Spleen (tissue), 11 donors: ENCODE results near the gene UBE2D2. TPM values are rescaled to one million over a fixed set of nuclear protein-coding genes. Genes with fewer than 3 reads are reported as not detected.

ENCODE experiments used
- DNase-seq: peaks from one replicate; pipeline ENCODE4 v3.0.0-alpha.2; 2020
- H3K27ac ChIP-seq, 8 donors: fragments of 200-600 bp; sonication (generic) in 7 of 8; 1 replicate in 4 of 8; 2 replicates in 4 of 8; pipeline versions ENCODE4 v1.5.0 to v1.8.0; 2016 to 2021; ENCODE audit warnings: inconsistent platforms in 4 of 8, mild to moderate bottlenecking in 4 of 8, moderate library complexity in 1 of 8
- H3K27me3 ChIP-seq, 7 donors: fragments of 200-600 bp; sonication (generic) in 6 of 7; replicated peaks in 1 of 7; 1 replicate in 4 of 7; 2 replicates in 3 of 7; pipeline versions ENCODE4 v1.5.0 to v1.8.0; 2016 to 2021; ENCODE audit warnings: inconsistent platforms in 3 of 7, mild to moderate bottlenecking in 1 of 7
- H3K36me3 ChIP-seq, 6 donors: fragments of 200-600 bp; sonication (generic) in 5 of 6; 1 replicate in 4 of 6; 2 replicates in 2 of 6; pipeline versions ENCODE4 v1.5.0 to v1.8.0; 2016 to 2021; ENCODE audit warnings: inconsistent platforms in 2 of 6
- H3K4me1 ChIP-seq, 6 donors: fragments of 200-600 bp; sonication (generic) in 5 of 6; 1 replicate in 3 of 6; 2 replicates in 3 of 6; pipeline versions ENCODE4 v1.5.0 to v1.8.0; 2016 to 2021; ENCODE audit warnings: inconsistent platforms in 3 of 6
- H3K4me3 ChIP-seq, 8 donors: fragments of 200-600 bp; sonication (generic) in 7 of 8; 1 replicate in 4 of 8; 2 replicates in 4 of 8; pipeline versions ENCODE4 v1.5.0 to v1.8.0; 2016 to 2021; ENCODE audit warnings: inconsistent platforms in 4 of 8, mild to moderate bottlenecking in 4 of 8, moderate library complexity in 2 of 8
- H3K9me3 ChIP-seq, 8 donors: fragments of 200-600 bp; sonication (generic) in 7 of 8; 1 replicate in 4 of 8; 2 replicates in 4 of 8; pipeline versions ENCODE4 v1.5.0 to v1.8.0; 2016 to 2021; ENCODE audit warnings: inconsistent platforms in 4 of 8
- CTCF ChIP-seq, 11 experiments: fragments of 200-600 bp in 7 of 11; fragments of 450-650 bp in 4 of 11; sonication (generic) in 4 of 11; IDR thresholded peaks in 8 of 11; conservative IDR thresholded peaks in 3 of 11; 1 replicate in 7 of 11; 2 replicates in 4 of 11; pipeline versions ENCODE4 v1.4.0 to v1.8.0; 2016 to 2021; ENCODE audit warnings: antibody characterized with exemption in 11 of 11, inconsistent platforms in 4 of 11, mild to moderate bottlenecking in 1 of 11
- POLR2A ChIP-seq, 3 donors: fragments of 450-650 bp; IDR thresholded peaks; one replicate each; pipeline ENCODE4 v1.5.1; 2017; ENCODE audit warnings: antibody characterized with exemption in 3 of 3, mild to moderate bottlenecking in 1 of 3
- POLR2AphosphoS5 ChIP-seq, 3 donors: sonication (generic); formaldehyde crosslinking; IDR thresholded peaks; one replicate each; pipeline ENCODE4 v1.5.1; 2017; ENCODE audit warnings: antibody characterized with exemption in 3 of 3
- WGBS, 5 donors: extraction: QIAGEN DNeasy Blood & Tissue Kit in 3 of 5; methylation state at CpG; one replicate each; pipeline versions ENCODE4 v1.1.5 to v1.1.7; 2013 to 2018; 5-methylcytosine and 5-hydroxymethylcytosine counted together
- intact Hi-C: fragments of 100-400 bp; cut with DNase I; formaldehyde crosslinking; loops from one replicate; pipeline ENCODE4 v1.15.0; 2023; ENCODE audit warnings: low total_unique reads
- polyA plus RNA-seq, 3 donors: library from polyadenylated mRNA; stranded (reverse); fragments of 200-250 nt; gene quantifications; one replicate each; pipeline ENCODE4 v1.2.1, GENCODE V29; 2013
- total RNA-seq, 7 donors: library from RNA; depleted of rRNA in 3 of 7; stranded (reverse); fragments of >200 nt in 3 of 7; fragmentation: NEBNext Ultra II Directional in 4 of 7; extraction: Animal tissue kit (Norgen Biotek cat#: 25700) in 4 of 7; gene quantifications; one replicate each; pipeline versions ENCODE4 v1.1.0 to v1.2.1, GENCODE V29; 2016 to 2021
- donor health status: healthy with polysubstance abuse.
- donor health status: DM: no; HTN: no; CAD: no; lungs with moderate emphysema.
- donor health status: DM: no; HTN: no; CAD: no.
- donor health status: Bipolar disorder and iron deficiency.
- donor health status: healthy.
- donor health status: DM: no; HTN: no; CAD: no.
- donor health status: DM: yes; HTN: yes; CAD: no.

Gene UBE2D2
- total and polyA plus RNA-seq, 10 donors = 64.3 to 132 (median 98.2) TPM

GRCh38 chr5:139638090-139638735 lies 77.1 kb downstream of the UBE2D2 start:
- peak; percentile 92 for DNase-seq
- H3K36me3 ChIP-seq = no peaks in the 10 kb centered on the region
- no peak for TF ChIP-seq POLR2A (IDR thresholded peaks at IDR 0.05)
- no peak for TF ChIP-seq CTCF (IDR thresholded peaks at IDR 0.05 in 8 of 11, conservative IDR thresholded peaks at IDR 0.05 in 3 of 11)
- peak; percentile 65 to 78 (median 75) for TF ChIP-seq POLR2AphosphoS5 (IDR thresholded peaks at IDR 0.05)
- H3K9me3 ChIP-seq = no peaks in the 10 kb centered on the region
- peak overlapping the region; percentile 27 to 71 (median 41) for H3K4me3 ChIP-seq
- H3K27me3 ChIP-seq = peaks cover 0 to 9% (median 0%) of the 10 kb centered on the region in 7 donors
- H3K4me1 ChIP-seq = peaks cover 50 to 80% (median 65%) of the 10 kb centered on the region in 6 donors
- H3K27ac ChIP-seq = peak overlapping the region; percentile 85 to 96 (median 90)
- 0 to 14% (median 12%) methylated on average over 14 to 23 of the region's 23 CpGs for WGBS, 5 donors
- intact Hi-C loops = no loop called here

- no peaks in the 10 kb centered on the region for H3K36me3 ChIP-seq
- no peak for TF ChIP-seq POLR2A (IDR thresholded peaks at IDR 0.05)
- no peak for TF ChIP-seq POLR2AphosphoS5 (IDR thresholded peaks at IDR 0.05)
- TF ChIP-seq CTCF (IDR thresholded peaks at IDR 0.05 in 8 of 11, conservative IDR thresholded peaks at IDR 0.05 in 3 of 11) = no peak
- DNase-seq = peak; percentile 77
- intact Hi-C loops = no loop called here
- no peaks in the 10 kb centered on the region for H3K9me3 ChIP-seq
- peaks cover 0 to 9% (median 0%) of the 10 kb centered on the region in 7 donors for H3K27me3 ChIP-seq
- H3K4me1 ChIP-seq = peaks cover 45 to 80% (median 61%) of the 10 kb centered on the region in 6 donors
- H3K4me3 ChIP-seq = peak overlapping the region in 2 of 8 donors; percentile 42 to 71
- H3K27ac ChIP-seq = peak overlapping the region; percentile 85 to 96 (median 90)
- 63 to 75% (median 72%) methylated on average over 10 to 12 of the region's 12 CpGs for WGBS, 5 donors
Observed at GRCh38 chr5:139638736-139639618, 77.8 kb downstream of the UBE2D2 start.

GRCh38 chr5:139639619-139640380 lies 78.7 kb downstream of the UBE2D2 start:
- Histone ChIP-seq H3K4me1 (peaks cover 40 to 79% (median 53%) of the 10 kb centered on the region in 6 donors), H3K4me3 (no peak overlapping the region), H3K27me3 (peaks cover 0 to 9% (median 0%) of the 10 kb centered on the region in 7 donors), H3K9me3 (no peaks in the 10 kb centered on the region), H3K36me3 (no peaks in the 10 kb centered on the region), H3K27ac (peak overlapping the region in 4 of 8 donors; percentile 22 to 96 (median 90))
- intact Hi-C loops = no loop called here
- WGBS, 5 donors = 82 to 84% (median 83%) methylated on average over 8 to 11 of the region's 11 CpGs
- peak; percentile 44 to 72 (median 46) for TF ChIP-seq POLR2AphosphoS5 (IDR thresholded peaks at IDR 0.05)
- TF ChIP-seq POLR2A (IDR thresholded peaks at IDR 0.05) = no peak
- DNase-seq = peak; percentile 79

DNA sequence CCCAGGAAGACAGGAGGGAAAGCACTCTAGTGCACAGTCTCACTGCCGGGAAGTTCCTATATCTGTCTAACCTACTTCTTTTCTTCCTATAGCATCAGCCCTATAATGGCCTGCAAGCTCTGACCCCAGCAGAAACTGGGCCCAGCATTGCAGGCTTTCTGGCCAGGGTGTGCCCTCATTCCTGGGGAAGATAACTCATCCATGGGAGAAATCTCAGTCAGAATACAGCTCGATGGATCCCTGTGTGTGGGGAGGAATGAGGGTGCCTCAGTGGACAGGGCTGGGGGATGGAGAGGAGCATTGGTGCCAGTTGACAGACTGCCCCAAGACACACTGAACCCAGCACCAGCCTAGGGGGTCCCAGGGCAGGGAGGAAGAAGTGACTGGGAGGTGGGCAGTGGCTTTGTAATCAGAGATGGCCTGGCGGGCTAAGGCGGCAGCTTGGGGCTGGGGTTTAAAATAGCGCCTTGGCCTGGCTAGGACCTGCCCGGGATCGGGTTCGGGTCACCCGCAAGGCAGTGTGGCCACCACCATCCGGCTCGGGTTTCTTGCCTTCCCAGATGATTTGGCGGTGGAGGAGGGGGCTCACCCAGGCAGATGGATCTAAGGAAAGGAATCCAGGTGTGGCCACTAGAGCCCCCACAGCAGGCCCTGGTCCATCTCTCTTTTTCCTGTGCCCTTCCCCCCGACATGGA lies 79.4 kb downstream of the UBE2D2 start:
- Histone ChIP-seq H3K27ac (peak overlapping the region in 1 of 8 donors; percentile 96), H3K36me3 (no peaks in the 10 kb centered on the region), H3K27me3 (peaks cover 0 to 9% (median 0%) of the 10 kb centered on the region in 7 donors), H3K4me3 (no peak overlapping the region), H3K9me3 (no peaks in the 10 kb centered on the region), H3K4me1 (peaks cover 32 to 79% (median 46%) of the 10 kb centered on the region in 6 donors)
- 89 to 92% (median 91%) methylated on average over 7 to 13 of the region's 13 CpGs for WGBS, 5 donors
- no peak for TF ChIP-seq POLR2A (IDR thresholded peaks at IDR 0.05)
- TF ChIP-seq CTCF (IDR thresholded peaks at IDR 0.05 in 8 of 11, conservative IDR thresholded peaks at IDR 0.05 in 3 of 11) = no peak
- TF ChIP-seq POLR2AphosphoS5 (IDR thresholded peaks at IDR 0.05) = peak in 2 of 3 donors; percentile 14 to 45
- peak; percentile 75 for DNase-seq
- intact Hi-C loops = no loop called here
